B cell (primary cell): ENCODE measurements around the gene TMEM52.

Experiments used
- CTCF ChIP-seq: fragments of 200-600 bp; IDR thresholded peaks from one replicate; pipeline ENCODE4 v1.8.0; 2022; ENCODE audit warnings: antibody characterized with exemption, mild to moderate bottlenecking
- EZH2 ChIP-seq: IDR thresholded peaks from 2 replicates; pipeline ENCODE4 v1.6.1; 2012; ENCODE audit warnings: borderline replicate concordance, low read depth, mild to moderate bottlenecking, moderate library complexity, low read length; ENCODE audit not compliant: insufficient read depth, poor library complexity, severe bottlenecking

- TF ChIP-seq CTCF (no peak), EZH2 (no peak)
Observed at GRCh38 chr1:1925437-1926345, 6.6 kb upstream of the TMEM52 start.
